ENCODE measurements around the gene FEZ2. TPM values are rescaled to one million over a fixed set of nuclear protein-coding genes. Genes with fewer than 3 reads are reported as not detected.

Gene FEZ2
- total and polyA plus RNA-seq, 2 of the 13 experiments (the other 11 are each of a cell fraction or from before 2014, with no cell fraction given) = 42.5 to 59.1 TPM

GRCh38 chr2:36587101-36587500 is 10.9 kb downstream of the FEZ2 start (continued):
- TF ChIP-seq ZBTB25 (CRISPR knock-in tag; IDR thresholded peaks at IDR 0.05) = no peak
- TF ChIP-seq ZNF354B (CRISPR knock-in tag; IDR thresholded peaks at IDR 0.05) = no peak
- no peak for TF ChIP-seq SMC3 (IDR thresholded peaks at IDR 0.05; ENCODE audit: low read length)
- no peak for TF ChIP-seq NPAS2 (CRISPR knock-in tag; IDR thresholded peaks at IDR 0.05; ENCODE audit: borderline replicate concordance)
- TF ChIP-seq MEF2D (CRISPR knock-in tag; IDR thresholded peaks at IDR 0.05) = no peak
- TF ChIP-seq ZNF800 (CRISPR knock-in tag; IDR thresholded peaks at IDR 0.05) = no peak

- ATAC-seq (no peak), FAIRE-seq (no peak), DNase-seq (ENCODE audit: low spot score) (no peak)
- in situ Hi-C loops (cut with HindIII; ENCODE audit: extremely low pct_ligation_motif_present, low pct_unique_long_range_greater_than_20kb) (no loop called here), intact Hi-C loops (cut with micrococcal nuclease; ENCODE audit: unreplicated experiment) (no loop called here)
- Histone ChIP-seq H3K4me1 (ENCODE audit: insufficient read depth, low read length) (no peaks in the 10 kb centered on the region), H3K4me2 (ENCODE audit: low read depth, low read length) (no peak overlapping the region), H3K9ac (ENCODE audit: insufficient read depth, low read depth, low read length) (no peak overlapping the region), H3K9me3 (ENCODE audit: low read length) (no peaks in the 10 kb centered on the region), H3K27me3 (ENCODE audit: control insufficient read depth in 1 of 2, insufficient read depth in 2 of 2, low read length in 2 of 2) (no peaks in the 10 kb centered on the region), H2AFZ (ENCODE audit: low read length) (no peak overlapping the region), H3K36me3 (replicated peaks in 1 of 2; ENCODE audit: control insufficient read depth in 1 of 2, insufficient read depth in 2 of 2, low read length in 2 of 2) (peaks cover 13 to 72% of the 10 kb centered on the region in 2 experiments), H3K4me3 (replicated peaks in 1 of 3; ENCODE audit: insufficient read depth in 1 of 3, low read depth in 2 of 3, low read length in 3 of 3) (no peak overlapping the region), H3K79me2 (ENCODE audit: insufficient read depth, low read length) (peaks cover 10% of the 10 kb centered on the region), H4K20me1 (ENCODE audit: insufficient read depth, low read length) (no peaks in the 10 kb centered on the region), H3K27ac (ENCODE audit: extremely low read length, insufficient read depth, low read length) (no peak overlapping the region)
- WGBS (ENCODE audit: low lambda C conversion rate) = 98% methylated on average over 6 of the region's 6 CpGs
- BruUV-seq (replicated peaks) = no TSS peak
- POLR2A ChIA-PET = no interaction called here
- CTCF ChIA-PET (ENCODE audit: low intra/inter-chr PET ratio, low total read pairs) = no interaction called here
- TF ChIP-seq DRAP1 (CRISPR knock-in tag; IDR thresholded peaks at IDR 0.05) (no peak), ZBTB33 (CRISPR knock-in tag; IDR thresholded peaks at IDR 0.05) (peak; percentile 57)
These were observed 11.3 kb downstream of the FEZ2 start for GRCh38 chr2:36586672-36587071.
